OCI-LY1 (cell line): ENCODE results near the gene PHYHIPL.

Source experiments
- H2AFZ ChIP-seq: fragments of 200-600 bp; sonication (generic), shearing (Covaris generic); 2 replicates; pipeline ENCODE4 v1.6.0; 2014; ENCODE audit warnings: antibody characterized with exemption, mild to moderate bottlenecking, low read length
- H3F3A ChIP-seq: fragments of 200-600 bp; sonication (generic), shearing (Covaris generic); 2 replicates; pipeline ENCODE4 v1.6.0; 2014; ENCODE audit warnings: mild to moderate bottlenecking, antibody characterized with exemption, low read length, moderate library complexity; ENCODE audit not compliant: insufficient read depth
- H3K27ac ChIP-seq: fragments of 200-600 bp; sonication (generic); 2 replicates; pipeline ENCODE4 v1.5.1; 2014; ENCODE audit warnings: low read length, mixed run types, mild to moderate bottlenecking, low read depth; ENCODE audit not compliant: poor library complexity, severe bottlenecking
- H3K27me3 ChIP-seq: fragments of 200-600 bp; sonication (generic); 2 replicates; pipeline ENCODE4 v1.6.0; 2014; ENCODE audit warnings: antibody characterized with exemption, mild to moderate bottlenecking, low read length, moderate library complexity; ENCODE audit not compliant: insufficient read depth
- H3K36me3 ChIP-seq: fragments of 200-600 bp; sonication (generic); 2 replicates; pipeline ENCODE4 v1.6.1; 2014; ENCODE audit warnings: mild to moderate bottlenecking, antibody characterized with exemption, low read length, moderate library complexity, mixed read lengths; ENCODE audit not compliant: insufficient read depth
- H3K4me1 ChIP-seq: fragments of 200-600 bp; sonication (generic); 2 replicates; pipeline ENCODE4 v1.5.1; 2014; ENCODE audit warnings: mild to moderate bottlenecking, low read length, moderate library complexity; ENCODE audit not compliant: insufficient read depth, severe bottlenecking
- H3K4me2 ChIP-seq: fragments of 200-600 bp; sonication (generic), shearing (Covaris generic); 2 replicates; pipeline ENCODE4 v1.6.1; 2014; ENCODE audit warnings: low read length
- H3K4me3 ChIP-seq: fragments of 200-600 bp; sonication (generic); 2 replicates; pipeline ENCODE4 v1.5.1; 2014; ENCODE audit warnings: low read length, low read depth, mild to moderate bottlenecking, mixed read lengths; ENCODE audit not compliant: poor library complexity, severe bottlenecking
- H3K79me2 ChIP-seq: fragments of 200-600 bp; shearing (Covaris generic); 2 replicates; pipeline ENCODE4 v1.6.1; 2016; ENCODE audit warnings: mixed run types, low read length, mixed read lengths; ENCODE audit not compliant: insufficient read depth
- H3K9ac ChIP-seq: fragments of 200-600 bp; sonication (generic), shearing (Covaris generic); 2 replicates; pipeline ENCODE4 v1.6.1; 2014; ENCODE audit warnings: mild to moderate bottlenecking, low read length, mixed read lengths
- H3K9me2 ChIP-seq: fragments of 200-600 bp; sonication (generic), shearing (Covaris generic); 2 replicates; pipeline ENCODE4 v1.6.1; 2014; ENCODE audit warnings: low read depth, mild to moderate bottlenecking, low read length, mixed read lengths
- H3K9me3 ChIP-seq: fragments of 200-600 bp; shearing (Covaris generic); 2 replicates; pipeline ENCODE4 v1.6.1; 2014; ENCODE audit warnings: low read length, mixed read lengths
- H4K20me1 ChIP-seq: fragments of 200-600 bp; sonication (generic), shearing (Covaris generic); 2 replicates; pipeline ENCODE4 v1.6.0; 2016; ENCODE audit warnings: mild to moderate bottlenecking, low read length; ENCODE audit not compliant: insufficient read depth
- EZH2 ChIP-seq: fragments of 200-600 bp; sonication (generic), shearing (Covaris generic); IDR thresholded peaks from 2 replicates; pipeline ENCODE4 v1.8.0; 2017; ENCODE audit warnings: borderline replicate concordance, mixed run types, mild to moderate bottlenecking, antibody characterized with exemption, low read length, moderate library complexity, mixed read lengths
- TF ChIP-seq, protein P1 (sequence below): fragments of 200-600 bp; sonication (generic), shearing (Covaris generic); IDR thresholded peaks from 2 replicates; pipeline ENCODE4 v1.5.1; 2017; ENCODE audit warnings: mild to moderate bottlenecking, antibody characterized with exemption, low read length, moderate library complexity, mixed read lengths

The PHYHIPL gene

GRCh38 chr10:59143544-59143943 is 32.9 kb upstream of the PHYHIPL start:
- Histone ChIP-seq H3K4me3 (no peak overlapping the region), H3K9ac (no peak overlapping the region), H3K4me1 (no peaks in the 10 kb centered on the region), H3K36me3 (no peaks in the 10 kb centered on the region), H4K20me1 (no peaks in the 10 kb centered on the region), H3F3A (no peaks in the 10 kb centered on the region), H3K79me2 (no peaks in the 10 kb centered on the region), H2AFZ (no peak overlapping the region), H3K27me3 (no peaks in the 10 kb centered on the region), H3K9me3 (no peaks in the 10 kb centered on the region), H3K9me2 (no peaks in the 10 kb centered on the region), H3K27ac (no peak overlapping the region), H3K4me2 (no peak overlapping the region)
- TF ChIP-seq, protein P1, sequence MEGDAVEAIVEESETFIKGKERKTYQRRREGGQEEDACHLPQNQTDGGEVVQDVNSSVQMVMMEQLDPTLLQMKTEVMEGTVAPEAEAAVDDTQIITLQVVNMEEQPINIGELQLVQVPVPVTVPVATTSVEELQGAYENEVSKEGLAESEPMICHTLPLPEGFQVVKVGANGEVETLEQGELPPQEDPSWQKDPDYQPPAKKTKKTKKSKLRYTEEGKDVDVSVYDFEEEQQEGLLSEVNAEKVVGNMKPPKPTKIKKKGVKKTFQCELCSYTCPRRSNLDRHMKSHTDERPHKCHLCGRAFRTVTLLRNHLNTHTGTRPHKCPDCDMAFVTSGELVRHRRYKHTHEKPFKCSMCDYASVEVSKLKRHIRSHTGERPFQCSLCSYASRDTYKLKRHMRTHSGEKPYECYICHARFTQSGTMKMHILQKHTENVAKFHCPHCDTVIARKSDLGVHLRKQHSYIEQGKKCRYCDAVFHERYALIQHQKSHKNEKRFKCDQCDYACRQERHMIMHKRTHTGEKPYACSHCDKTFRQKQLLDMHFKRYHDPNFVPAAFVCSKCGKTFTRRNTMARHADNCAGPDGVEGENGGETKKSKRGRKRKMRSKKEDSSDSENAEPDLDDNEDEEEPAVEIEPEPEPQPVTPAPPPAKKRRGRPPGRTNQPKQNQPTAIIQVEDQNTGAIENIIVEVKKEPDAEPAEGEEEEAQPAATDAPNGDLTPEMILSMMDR: no peak
- no peak for TF ChIP-seq EZH2

- no peak overlapping the region for H2AFZ ChIP-seq
- H3F3A ChIP-seq: no peaks in the 10 kb centered on the region
- no peak overlapping the region for H3K27ac ChIP-seq
- H3K27me3 ChIP-seq: no peaks in the 10 kb centered on the region
- H3K9me3 ChIP-seq: no peaks in the 10 kb centered on the region
- H3K79me2 ChIP-seq: no peaks in the 10 kb centered on the region
- no peak overlapping the region for H3K4me2 ChIP-seq
- H3K4me3 ChIP-seq: no peak overlapping the region
- H3K4me1 ChIP-seq: no peaks in the 10 kb centered on the region
- no peak overlapping the region for H3K9ac ChIP-seq
- TF ChIP-seq, protein P1: no peak
- TF ChIP-seq EZH2: no peak
- H4K20me1 ChIP-seq: no peaks in the 10 kb centered on the region
- no peaks in the 10 kb centered on the region for H3K9me2 ChIP-seq
- no peaks in the 10 kb centered on the region for H3K36me3 ChIP-seq
Observed at GRCh38 chr10:59148701-59149100, 27.7 kb upstream of the PHYHIPL start.

DNA sequence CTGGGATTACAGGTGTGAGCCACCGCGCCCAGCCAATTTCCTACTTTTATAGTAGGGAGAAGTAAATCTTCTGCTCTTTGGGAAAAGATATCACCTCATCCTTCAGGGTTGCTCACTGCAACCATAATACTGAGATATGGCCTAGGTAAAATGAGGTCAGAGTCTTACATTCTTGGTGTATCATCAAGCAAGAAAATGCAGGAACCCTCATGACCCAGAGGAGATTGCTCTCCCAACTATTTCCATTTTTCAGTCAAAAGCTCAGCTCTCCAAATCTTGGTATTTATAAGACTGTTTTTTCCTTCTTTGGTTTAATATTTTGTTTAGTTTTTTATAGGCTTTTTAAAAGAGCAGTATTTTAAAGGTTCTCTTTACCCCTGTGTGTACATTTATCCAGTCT is 20.9 kb upstream of the PHYHIPL start:
- Histone ChIP-seq H3K79me2 (no peaks in the 10 kb centered on the region), H4K20me1 (no peaks in the 10 kb centered on the region), H3K27me3 (no peaks in the 10 kb centered on the region), H3K9ac (no peak overlapping the region), H3K9me3 (no peaks in the 10 kb centered on the region), H3K27ac (no peak overlapping the region), H3F3A (no peaks in the 10 kb centered on the region), H3K9me2 (no peaks in the 10 kb centered on the region), H3K4me3 (no peak overlapping the region), H3K4me2 (no peak overlapping the region), H2AFZ (no peak overlapping the region), H3K4me1 (no peaks in the 10 kb centered on the region), H3K36me3 (no peaks in the 10 kb centered on the region)
- TF ChIP-seq, protein P1: no peak
- TF ChIP-seq EZH2: no peak
